GM21381 (cell line): ENCODE measurements around the gene HDAC9.
"Not testable (repeated sequence)": the region's sequence is repeated elsewhere in the genome, so short reads cannot be mapped to it uniquely, and the experiment has no call there.

Experiments used
- ATAC-seq: cut with Tn5 transposase; IDR thresholded peaks from one replicate; pipeline ENCODE4 v1.9.1; 2021; ENCODE audit warnings: mild to moderate bottlenecking, moderate library complexity; ENCODE audit not compliant: unreplicated experiment

The HDAC9 gene

DNA sequence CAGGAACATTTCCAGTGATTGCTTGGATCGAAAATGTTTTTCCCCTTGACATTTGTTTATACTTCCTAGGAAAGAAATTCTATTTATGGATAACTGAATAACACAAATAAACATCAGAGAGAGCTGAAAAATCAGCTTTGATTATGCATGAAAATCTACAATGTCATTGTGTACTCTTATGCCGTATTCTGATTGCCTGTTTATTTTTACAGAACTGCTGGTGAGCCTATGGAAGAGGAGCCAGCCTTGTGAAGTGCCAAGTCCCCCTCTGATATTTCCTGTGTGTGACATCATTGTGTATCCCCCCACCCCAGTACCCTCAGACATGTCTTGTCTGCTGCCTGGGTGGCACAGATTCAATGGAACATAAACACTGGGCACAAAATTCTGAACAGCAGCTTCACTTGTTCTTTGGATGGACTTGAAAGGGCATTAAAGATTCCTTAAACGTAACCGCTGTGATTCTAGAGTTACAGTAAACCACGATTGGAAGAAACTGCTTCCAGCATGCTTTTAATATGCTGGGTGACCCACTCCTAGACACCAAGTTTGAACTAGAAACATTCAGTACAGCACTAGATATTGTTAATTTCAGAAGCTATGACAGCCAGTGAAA, 500.4 kb downstream of the HDAC9 start:
- no peak for ATAC-seq

GRCh38 chr7:18996583-18996982, 501.0 kb downstream of the HDAC9 start:
- no peak for ATAC-seq

DNA sequence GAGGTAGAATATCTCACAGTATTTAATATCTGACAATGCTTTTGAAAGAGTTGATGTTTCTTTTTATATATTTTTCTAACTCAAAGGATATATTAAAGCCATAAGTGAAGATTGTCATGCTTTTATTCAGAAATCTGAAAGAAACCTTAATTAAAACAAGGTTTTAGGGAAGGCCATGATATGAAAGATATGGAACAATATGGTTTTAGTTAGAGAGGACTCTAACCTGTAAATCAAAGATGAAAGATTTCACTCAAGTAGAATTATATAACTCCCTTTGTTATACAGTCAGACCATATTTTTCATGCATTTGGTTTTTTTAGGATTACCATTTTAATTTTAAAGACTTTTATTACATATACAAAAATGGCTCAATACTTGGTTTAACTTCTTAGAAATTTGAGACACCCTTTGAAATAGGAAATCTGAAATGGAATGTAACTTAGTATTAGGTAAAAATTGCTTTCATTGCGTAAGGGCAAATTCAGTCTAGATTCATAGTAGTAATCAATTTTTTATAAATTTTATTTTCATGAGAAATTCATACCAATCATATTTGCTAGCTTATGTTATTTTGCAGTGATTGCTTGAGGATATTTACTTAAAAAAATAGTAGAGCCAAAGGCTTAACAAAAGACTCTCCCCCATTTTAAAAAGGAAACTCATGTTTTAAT, 502.1 kb downstream of the HDAC9 start:
- ATAC-seq, result no peak

DNA sequence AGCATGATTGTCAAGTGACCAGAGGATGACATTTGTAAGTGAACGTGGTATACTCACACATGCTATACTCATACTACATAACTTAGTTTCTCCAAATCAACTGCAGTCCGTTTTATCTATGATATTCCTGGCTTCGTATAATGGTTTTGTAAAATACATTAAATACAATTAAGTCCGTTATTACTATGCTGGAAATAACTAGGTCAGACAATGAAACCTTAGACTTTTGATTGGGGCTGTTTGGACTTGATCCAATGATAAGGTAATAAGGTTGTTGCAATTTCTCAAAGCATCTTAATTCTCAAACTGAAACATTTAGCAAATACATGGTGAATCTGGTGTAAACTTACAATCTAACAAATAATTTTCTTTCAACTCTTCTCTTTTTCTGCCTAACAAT, 504.9 kb downstream of the HDAC9 start:
- ATAC-seq, result no peak

DNA sequence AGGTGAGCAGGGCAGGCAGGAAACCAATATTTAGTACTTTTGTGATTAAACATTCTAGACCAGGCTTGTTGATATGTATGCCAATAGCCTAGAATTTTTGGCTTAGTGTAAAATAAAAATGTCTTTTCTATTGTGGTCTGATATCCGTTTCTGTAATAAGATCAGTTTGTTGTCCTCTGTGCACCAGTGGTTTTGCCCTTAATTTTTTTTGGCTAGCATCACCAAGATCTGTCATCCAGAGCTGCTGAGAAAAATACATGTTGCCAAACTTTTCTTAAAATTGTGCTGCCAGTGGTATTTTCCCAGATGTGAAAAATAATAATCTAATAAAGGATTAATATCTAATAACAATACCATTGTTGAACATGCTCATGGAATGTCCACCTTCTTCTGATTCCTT, 506.3 kb downstream of the HDAC9 start:
- no peak for ATAC-seq

- ATAC-seq, result no peak
Observed at GRCh38 chr7:19009241-19009935, 513.8 kb downstream of the HDAC9 start.

DNA sequence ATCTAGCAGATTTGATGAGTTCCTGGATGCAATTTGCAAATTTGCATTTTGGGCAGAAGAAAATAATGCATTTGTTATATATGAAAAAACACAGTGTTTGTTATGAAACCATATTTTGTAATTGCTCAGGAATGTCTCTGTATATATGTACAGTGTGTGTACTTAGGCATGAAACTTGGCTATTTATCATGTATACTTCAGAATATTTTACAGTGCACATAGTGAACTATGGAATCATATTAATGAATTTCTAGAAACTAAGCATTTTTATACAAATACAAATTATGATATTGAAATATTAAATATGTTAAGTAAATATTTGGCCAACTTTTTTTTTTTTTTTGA, 514.4 kb downstream of the HDAC9 start:
- ATAC-seq, result no peak

DNA sequence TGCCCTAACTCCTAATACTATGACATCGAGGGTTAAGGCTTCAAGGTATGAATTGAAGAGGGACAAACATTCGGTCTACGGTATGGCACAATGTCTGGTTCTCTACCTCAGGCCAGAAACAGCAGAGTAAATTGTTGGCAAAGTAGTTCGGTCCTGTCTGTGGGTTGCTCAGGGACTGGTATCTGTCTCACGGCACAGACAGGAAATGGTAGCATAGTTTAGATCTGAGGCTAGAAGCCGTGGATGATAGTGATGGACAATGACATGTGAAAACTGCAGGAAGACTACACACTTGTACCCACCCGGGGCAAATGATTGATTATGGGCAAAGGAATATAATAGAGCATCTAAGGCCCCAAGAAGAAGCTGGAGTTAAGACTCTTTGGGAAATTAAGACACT, 515.7 kb downstream of the HDAC9 start:
- ATAC-seq, result no peak

GRCh38 chr7:19015098-19015497, 519.5 kb downstream of the HDAC9 start:
- ATAC-seq, result no peak

GRCh38 chr7:19016140-19016539, 520.6 kb downstream of the HDAC9 start:
- no peak for ATAC-seq

DNA sequence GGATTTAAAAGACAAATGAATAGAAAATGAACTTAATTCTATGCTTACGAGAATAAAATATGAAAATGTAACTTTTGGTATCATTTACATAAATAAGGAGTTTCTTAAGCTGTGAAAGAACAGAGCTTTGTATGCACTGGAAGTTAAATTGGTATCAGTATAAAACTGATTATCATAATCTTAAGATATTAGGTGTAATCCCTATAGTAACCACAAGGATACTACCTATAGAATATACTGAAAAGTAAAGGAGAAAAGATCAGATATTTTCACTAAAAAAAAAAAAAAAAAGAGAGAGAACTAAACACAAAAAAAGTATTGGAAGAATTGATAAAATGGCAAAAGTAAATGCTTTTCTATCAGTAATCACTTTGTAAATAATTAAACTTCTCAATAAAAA, 521.8 kb downstream of the HDAC9 start:
- ATAC-seq, result no peak

DNA sequence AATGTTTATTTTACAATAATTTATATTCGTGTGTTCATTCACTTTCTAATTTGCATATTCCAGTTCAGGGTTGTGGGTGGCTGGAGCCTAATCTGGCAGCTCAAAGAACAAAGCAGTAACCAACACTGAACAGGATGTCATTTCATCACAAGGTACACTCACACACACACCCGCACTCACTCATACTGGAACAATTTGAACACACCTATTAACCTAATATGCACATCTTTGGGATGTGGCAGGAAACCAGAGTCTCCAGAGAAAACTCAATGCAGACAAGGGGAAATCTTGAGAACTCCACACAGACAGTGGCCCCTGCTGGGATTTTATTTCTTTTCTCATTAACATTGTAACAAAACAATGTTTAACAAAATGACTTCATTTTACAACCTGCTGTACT, 524.5 kb downstream of the HDAC9 start:
- no peak for ATAC-seq

GRCh38 chr7:19020711-19021110, 525.2 kb downstream of the HDAC9 start:
- ATAC-seq, result no peak

- no peak for ATAC-seq
Observed at GRCh38 chr7:19023477-19023876, 527.9 kb downstream of the HDAC9 start.

- no peak for ATAC-seq
Observed at GRCh38 chr7:19024261-19024660, 528.7 kb downstream of the HDAC9 start.

- ATAC-seq, result no peak
Observed at GRCh38 chr7:19026888-19027287, 531.3 kb downstream of the HDAC9 start.

GRCh38 chr7:19030281-19030680, 534.7 kb downstream of the HDAC9 start:
- no peak for ATAC-seq

DNA sequence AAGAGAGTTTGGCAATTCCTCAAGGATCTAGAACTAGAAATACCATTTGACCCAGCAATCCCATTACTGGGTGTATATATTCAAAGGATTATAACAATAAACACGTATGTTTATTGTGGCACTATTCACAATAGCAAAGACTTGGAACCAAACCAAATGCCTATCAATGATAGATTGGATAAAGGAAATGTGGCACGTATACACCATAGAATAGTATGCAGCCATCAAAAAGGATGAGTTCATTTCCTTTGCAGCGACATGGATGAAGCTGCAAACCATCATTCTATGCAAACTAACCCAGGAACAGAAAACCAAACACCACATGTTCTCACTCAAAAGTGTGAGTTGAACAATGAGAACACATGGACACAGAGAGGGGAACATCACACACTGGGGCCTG, 537.4 kb downstream of the HDAC9 start:
- ATAC-seq, result not testable (repeated sequence)

DNA sequence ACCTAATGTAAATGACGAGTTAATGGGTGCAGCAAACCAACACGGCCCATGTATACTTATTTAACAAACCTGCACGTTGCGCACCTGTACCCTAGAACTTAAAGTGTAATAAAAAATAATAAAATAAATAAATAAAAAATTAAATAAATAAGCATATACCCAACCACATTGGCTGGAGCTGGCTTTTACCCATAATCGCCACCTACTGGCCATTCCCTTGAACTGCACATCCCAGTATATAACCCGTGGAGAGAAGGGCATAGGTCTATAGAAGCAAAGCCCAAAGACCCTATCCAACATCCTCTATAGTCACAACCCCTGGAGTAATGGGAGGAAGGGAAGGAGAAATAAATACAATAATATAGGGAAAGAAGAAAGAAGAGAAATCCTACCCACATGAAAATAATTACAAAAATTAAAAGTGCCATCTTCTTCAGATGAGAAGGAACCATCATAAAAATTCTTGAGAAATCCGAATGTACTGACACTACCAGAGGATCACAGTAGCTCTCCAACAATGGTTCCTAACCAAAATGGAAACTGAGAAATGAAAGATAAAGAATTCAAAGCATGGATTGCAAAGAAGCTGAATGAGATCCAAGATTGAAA, 556.3 kb downstream of the HDAC9 start:
- peak; percentile 93 for ATAC-seq
